H1 (cell line): ENCODE results near the gene OGDH. TPM values are rescaled to one million over a fixed set of nuclear protein-coding genes. Genes with fewer than 3 reads are reported as not detected.

Experiments used
- CTCF ChIA-PET: fragments of 300-600 bp; sonication (Branson Sonifier 250); formaldehyde crosslinking; loops from one replicate; lab custom pipeline; 2021; ENCODE audit not compliant: partially characterized antibody; lab: Charles Lee
- POLR2A ChIA-PET: fragments of 300-600 bp; sonication (Branson Sonifier 250); formaldehyde crosslinking; loops from one replicate; lab custom pipeline; 2021; ENCODE audit warnings: inconsistent platforms; ENCODE audit not compliant: partially characterized antibody; lab: Charles Lee
- DNase-seq, 2 experiments: peaks; one replicate each; pipeline versions ENCODE4 v3.0.0 to v3.0.0-alpha.2; 2010 to 2022; ENCODE audit warnings: low spot score in 2 of 2, low read depth in 1 of 2, mixed read lengths in 1 of 2
- FAIRE-seq: peaks from 2 replicates; lab custom pipeline; 2011; peaks lifted over from hg19 to GRCh38; lab: Jason Lieb, UNC
- H2AFZ ChIP-seq: 2 replicates; pipeline ENCODE4 v1.8.1; 2012; ENCODE audit warnings: low read length, inconsistent platforms
- H2AK5ac ChIP-seq: 2 replicates; pipeline ENCODE4 v1.6.1; 2013; ENCODE audit warnings: low read depth, low read length
- H2BK120ac ChIP-seq: replicated peaks from 2 replicates; pipeline ENCODE3; 2013; ENCODE audit warnings: low read depth, low read length, inconsistent platforms
- H2BK12ac ChIP-seq: 2 replicates; pipeline ENCODE4 v1.6.1; 2013; ENCODE audit warnings: low read depth, low read length
- H2BK15ac ChIP-seq: 2 replicates; pipeline ENCODE4 v1.6.1; 2013; ENCODE audit warnings: low read length
- H2BK20ac ChIP-seq: 2 replicates; pipeline ENCODE4 v1.6.1; 2013; ENCODE audit warnings: low read length
- H2BK5ac ChIP-seq: 2 replicates; pipeline ENCODE4 v1.6.1; 2013; ENCODE audit warnings: low read depth, low read length
- H3K14ac ChIP-seq: 2 replicates; pipeline ENCODE4 v1.6.1; 2013; ENCODE audit warnings: inconsistent platforms; ENCODE audit not compliant: insufficient read length
- H3K18ac ChIP-seq: 2 replicates; pipeline ENCODE4 v1.6.1; 2013; ENCODE audit warnings: low read length; ENCODE audit errors: extremely low read depth
- H3K23ac ChIP-seq: 2 replicates; pipeline ENCODE4 v1.6.1; 2013; ENCODE audit warnings: inconsistent platforms; ENCODE audit not compliant: insufficient read length
- H3K23me2 ChIP-seq: 2 replicates; pipeline ENCODE4 v1.6.1; 2013; ENCODE audit warnings: low read depth, low read length
- H3K27ac ChIP-seq: 2 replicates; pipeline ENCODE4 v1.6.1; 2011; ENCODE audit warnings: low read depth, low read length, inconsistent platforms
- H3K27me3 ChIP-seq, 4 experiments: replicated peaks in 1 of 4; 1 replicate in 1 of 4; 2 replicates in 3 of 4; pipeline versions ENCODE4 v1.6.1 to v1.8.1; 2011 to 2013; ENCODE audit warnings: low read length in 3 of 4, mild to moderate bottlenecking in 3 of 4, inconsistent platforms in 2 of 4, mixed read lengths in 2 of 4, moderate library complexity in 1 of 4; ENCODE audit not compliant: control insufficient read depth in 3 of 4, insufficient read depth in 3 of 4; ENCODE audit errors: extremely low read depth in 1 of 4
- H3K36me3 ChIP-seq, 4 experiments: 2 replicates each; pipeline versions ENCODE4 v1.6.1 to v1.8.1; 2011 to 2013; ENCODE audit warnings: mild to moderate bottlenecking in 4 of 4, low read length in 3 of 4, moderate library complexity in 2 of 4, control low read depth in 1 of 4, inconsistent platforms in 1 of 4; ENCODE audit not compliant: insufficient read depth in 4 of 4, control insufficient read depth in 2 of 4
- H3K4ac ChIP-seq: replicated peaks from 2 replicates; pipeline ENCODE3; 2013; ENCODE audit warnings: low read length, low read depth, mixed read lengths, inconsistent platforms; ENCODE audit not compliant: insufficient read length
- H3K4me1 ChIP-seq, 4 experiments: replicated peaks in 1 of 4; 1 replicate in 1 of 4; 2 replicates in 3 of 4; pipeline versions ENCODE4 v1.6.1 to v1.8.1; 2011 to 2013; ENCODE audit warnings: low read length in 3 of 4, inconsistent platforms in 2 of 4, mixed read lengths in 1 of 4; ENCODE audit not compliant: insufficient read depth in 4 of 4, control insufficient read depth in 3 of 4
- H3K4me2 ChIP-seq, 2 experiments: 2 replicates each; pipeline versions ENCODE4 v1.6.1 to v1.8.1; 2011 to 2013; ENCODE audit warnings: low read depth in 2 of 2, low read length in 2 of 2, control low read depth in 1 of 2, inconsistent platforms in 1 of 2, mild to moderate bottlenecking in 1 of 2; ENCODE audit not compliant: insufficient read depth in 1 of 2
- H3K4me3 ChIP-seq, 4 experiments: fragments of 200-600, 300-600 bp in 1 of 4; sonication (generic), shearing (Covaris generic), sonication (Bioruptor Twin) in 1 of 4; 2 replicates each; pipeline versions ENCODE4 v1.5.1 to v1.8.1; 2011 to 2016; ENCODE audit warnings: low read length in 4 of 4, low read depth in 3 of 4, control low read depth in 2 of 4, inconsistent platforms in 2 of 4, mild to moderate bottlenecking in 2 of 4, mixed read lengths in 1 of 4, moderate library complexity in 1 of 4; ENCODE audit not compliant: insufficient read depth in 2 of 4; ENCODE audit errors: extremely low read depth in 1 of 4
- H3K56ac ChIP-seq: replicated peaks from 2 replicates; pipeline ENCODE3; 2013; ENCODE audit warnings: low read depth, mild to moderate bottlenecking, mixed read lengths, low read length, inconsistent platforms; ENCODE audit not compliant: insufficient read length
- H3K79me1 ChIP-seq: 2 replicates; pipeline ENCODE4 v1.6.1; 2013; ENCODE audit warnings: low read depth, low read length, control low read depth
- H3K79me2 ChIP-seq, 2 experiments: 2 replicates each; pipeline versions ENCODE4 v1.6.1 to v1.8.1; 2012 to 2013; ENCODE audit warnings: low read length in 2 of 2, mild to moderate bottlenecking in 2 of 2, inconsistent platforms in 1 of 2; ENCODE audit not compliant: insufficient read depth in 2 of 2, control insufficient read depth in 1 of 2
- H3K9ac ChIP-seq, 4 experiments: replicated peaks in 1 of 4; 1 replicate in 1 of 4; 2 replicates in 3 of 4; pipeline versions ENCODE4 v1.6.1 to v1.8.1; 2011 to 2013; ENCODE audit warnings: low read depth in 3 of 4, low read length in 3 of 4, control low read depth in 2 of 4, mild to moderate bottlenecking in 2 of 4, moderate library complexity in 2 of 4, inconsistent platforms in 1 of 4; ENCODE audit errors: extremely low read depth in 1 of 4
- H3K9me3 ChIP-seq, 2 experiments: 2 replicates each; pipeline versions ENCODE4 v1.6.1 to v1.8.1; 2012 to 2013; ENCODE audit warnings: mild to moderate bottlenecking in 2 of 2, moderate library complexity in 2 of 2, control low read depth in 1 of 2, inconsistent platforms in 1 of 2, low read depth in 1 of 2, low read length in 1 of 2, mixed read lengths in 1 of 2; ENCODE audit not compliant: insufficient read depth in 2 of 2
- H4K20me1 ChIP-seq, 2 experiments: replicated peaks in 1 of 2; 2 replicates each; pipeline versions ENCODE3 to v1.8.1; 2011 to 2013; ENCODE audit warnings: inconsistent platforms in 2 of 2, low read length in 2 of 2, mild to moderate bottlenecking in 1 of 2; ENCODE audit not compliant: insufficient read depth in 2 of 2, control insufficient read depth in 1 of 2
- H4K5ac ChIP-seq: 2 replicates; pipeline ENCODE4 v1.6.1; 2013; ENCODE audit warnings: low read length, low read depth, mixed read lengths, inconsistent platforms; ENCODE audit not compliant: insufficient read length
- H4K8ac ChIP-seq: 2 replicates; pipeline ENCODE4 v1.8.0; 2013; ENCODE audit warnings: mild to moderate bottlenecking, moderate library complexity, low read length, inconsistent platforms; ENCODE audit not compliant: insufficient read depth; ENCODE audit errors: extremely low read depth
- H4K91ac ChIP-seq: replicated peaks from 2 replicates; pipeline ENCODE3; 2013; ENCODE audit warnings: low read length, mixed read lengths, inconsistent platforms; ENCODE audit not compliant: insufficient read length
- CBX5 ChIP-seq: fragments of 300-800, 300-1000 bp; sonication (generic); IDR thresholded peaks from 2 replicates; pipeline ENCODE4 v1.7.1; 2016; ENCODE audit warnings: antibody characterized with exemption, low read length, low read depth
- CTBP2 ChIP-seq: IDR thresholded peaks from 2 replicates; pipeline ENCODE4 v1.7.0; 2011; ENCODE audit warnings: borderline replicate concordance, mild to moderate bottlenecking, moderate library complexity, mixed read lengths, low read length; ENCODE audit not compliant: insufficient read depth, insufficient read length
- JUND ChIP-seq: IDR thresholded peaks from 2 replicates; pipeline ENCODE4 v1.6.1; 2011; ENCODE audit warnings: mild to moderate bottlenecking, improper control_type of control experiment, low read length
- SIX5 ChIP-seq: IDR thresholded peaks from 2 replicates; pipeline ENCODE4 v1.6.1; 2011; ENCODE audit warnings: mild to moderate bottlenecking, low read depth, low read length
- TCF12 ChIP-seq: IDR thresholded peaks from 2 replicates; pipeline ENCODE4 v1.6.1; 2011; ENCODE audit warnings: low read depth, mild to moderate bottlenecking, low read length
- WGBS, 2 experiments: shearing (Covaris generic) in 1 of 2; methylation state at CpG; one replicate each; pipeline versions ENCODE4 v1.1.6 to v1.1.7; 2013 to 2015; ENCODE audit warnings: low lambda C conversion rate in 2 of 2, mixed read lengths in 2 of 2, inconsistent platforms in 1 of 2, low coverage in 1 of 2, missing lambda C conversion rate in 1 of 2; ENCODE audit not compliant: insufficient replicate concordance in 2 of 2, insufficient coverage in 1 of 2, insufficient read length in 1 of 2; ENCODE audit errors: extremely low coverage in 1 of 2, missing lambda C conversion rate in 1 of 2; 5-methylcytosine and 5-hydroxymethylcytosine counted together
- polyA plus RNA-seq, 7 experiments: library from polyadenylated mRNA; depleted of rRNA in 3 of 7; stranded (reverse) in 5 of 7; unstranded in 2 of 7; fragments of >200 nt in 5 of 7; fragments of 200-250 nt in 2 of 7; gene quantifications; 1 replicate in 5 of 7; 2 replicates in 1 of 7; 4 replicates in 1 of 7; pipeline versions ENCODE4 v1.2.1 to v1.2.3, GENCODE V29; 2011 to 2013; ENCODE audit warnings: missing spikeins in 2 of 7, mixed read lengths in 2 of 7
- total RNA-seq: library from RNA; stranded (reverse); fragmentation: NEBNext Ultra II Directional; extraction: Animal tissue kit (Norgen Biotek cat#: 25700); gene quantifications from 2 replicates; pipeline ENCODE4 v1.2.1, GENCODE V29; 2021

OGDH gene
- total and polyA plus RNA-seq, 2 of the 8 experiments (the other 6 are each of a cell fraction or from before 2014, with no cell fraction given): 71.6 to 91.6 TPM

DNA sequence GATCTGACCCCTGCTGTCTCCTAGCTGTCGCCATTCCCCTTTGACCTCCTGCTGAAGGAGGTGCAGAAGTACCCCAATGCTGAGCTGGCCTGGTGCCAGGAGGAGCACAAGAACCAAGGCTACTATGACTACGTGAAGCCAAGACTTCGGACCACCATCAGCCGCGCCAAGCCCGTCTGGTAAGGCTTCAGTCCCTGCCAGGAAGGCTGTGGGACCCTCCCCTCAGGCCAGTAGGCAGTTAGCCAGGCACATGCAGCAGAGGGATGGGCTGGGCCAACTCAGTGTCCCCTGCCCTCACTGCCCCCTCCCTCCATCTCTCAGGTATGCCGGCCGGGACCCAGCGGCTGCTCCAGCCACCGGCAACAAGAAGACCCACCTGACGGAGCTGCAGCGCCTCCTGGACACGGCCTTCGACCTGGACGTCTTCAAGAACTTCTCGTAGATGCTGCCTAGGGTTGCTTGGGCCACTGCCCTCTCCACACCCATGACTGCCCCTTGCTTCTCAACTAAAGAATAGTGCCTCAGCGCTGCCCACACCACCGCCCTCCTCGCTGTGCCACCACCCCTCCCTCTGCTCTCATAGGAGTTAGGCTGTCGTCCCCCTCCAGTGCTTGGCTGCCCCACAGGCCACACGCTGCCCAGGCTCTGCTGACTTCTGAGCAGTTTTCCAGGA is 101.3 kb downstream of the OGDH start:
- H4K8ac ChIP-seq: no peak overlapping the region
- DNase-seq: no peak
- H3K4me3 ChIP-seq: no peak overlapping the region
- no peak overlapping the region for H3K18ac ChIP-seq
- H3K79me2 ChIP-seq: no peaks in the 10 kb centered on the region
- H3K23me2 ChIP-seq: no peaks in the 10 kb centered on the region
- H4K91ac ChIP-seq: no peak overlapping the region
- H3K4ac ChIP-seq: no peak overlapping the region
- ChIA-PET POLR2A (no interaction called here), CTCF (interaction anchor here (1.1 to 1.9 kb wide), 2 partner anchors 42 to 73 kb away, joined by 3 to 4 read pairs; no protein-coding TSS in a partner anchor)
- H3K27me3 ChIP-seq: no peaks in the 10 kb centered on the region
- no peak overlapping the region for H2BK12ac ChIP-seq
- H2BK20ac ChIP-seq: no peak overlapping the region
- H2BK15ac ChIP-seq: no peak overlapping the region
- H4K20me1 ChIP-seq: peaks cover 0 to 3% of the 10 kb centered on the region in 2 experiments
- no peak overlapping the region for H3K9ac ChIP-seq
- peaks cover 2 to 21% (median 6%) of the 10 kb centered on the region in 4 experiments; a peak in 5 of 8 replicates for H3K36me3 ChIP-seq
- H4K5ac ChIP-seq: no peak overlapping the region
- TF ChIP-seq CBX5: no peak
- no peak for TF ChIP-seq TCF12
- TF ChIP-seq JUND: no peak
- no peak for TF ChIP-seq SIX5
- no peak for TF ChIP-seq CTBP2
- TF ChIP-seq, all 59 proteins: peak for 0
- Histone ChIP-seq H2AFZ (no peak overlapping the region), H3K4me2 (no peak overlapping the region), H3K27ac (no peak overlapping the region), H3K79me1 (no peaks in the 10 kb centered on the region), H3K14ac (no peak overlapping the region), H2AK5ac (no peak overlapping the region), H2BK120ac (no peak overlapping the region), H3K56ac (no peak overlapping the region), H3K4me1 (no peaks in the 10 kb centered on the region; a peak in 1 of 7 replicates), H2BK5ac (no peak overlapping the region), H3K9me3 (no peaks in the 10 kb centered on the region), H3K23ac (no peak overlapping the region)
- 94% methylated on average over 21 of the region's 21 CpGs; no CpG with 5 or more reads in 1 of the 2 experiments for WGBS, 2 experiments
- FAIRE-seq: no peak
